ENCODE data around the gene COPB2.

GRCh38 chr3:139326707-139327106, 62.7 kb downstream of the COPB2 start:
- TF ChIP-seq, protein P1, sequence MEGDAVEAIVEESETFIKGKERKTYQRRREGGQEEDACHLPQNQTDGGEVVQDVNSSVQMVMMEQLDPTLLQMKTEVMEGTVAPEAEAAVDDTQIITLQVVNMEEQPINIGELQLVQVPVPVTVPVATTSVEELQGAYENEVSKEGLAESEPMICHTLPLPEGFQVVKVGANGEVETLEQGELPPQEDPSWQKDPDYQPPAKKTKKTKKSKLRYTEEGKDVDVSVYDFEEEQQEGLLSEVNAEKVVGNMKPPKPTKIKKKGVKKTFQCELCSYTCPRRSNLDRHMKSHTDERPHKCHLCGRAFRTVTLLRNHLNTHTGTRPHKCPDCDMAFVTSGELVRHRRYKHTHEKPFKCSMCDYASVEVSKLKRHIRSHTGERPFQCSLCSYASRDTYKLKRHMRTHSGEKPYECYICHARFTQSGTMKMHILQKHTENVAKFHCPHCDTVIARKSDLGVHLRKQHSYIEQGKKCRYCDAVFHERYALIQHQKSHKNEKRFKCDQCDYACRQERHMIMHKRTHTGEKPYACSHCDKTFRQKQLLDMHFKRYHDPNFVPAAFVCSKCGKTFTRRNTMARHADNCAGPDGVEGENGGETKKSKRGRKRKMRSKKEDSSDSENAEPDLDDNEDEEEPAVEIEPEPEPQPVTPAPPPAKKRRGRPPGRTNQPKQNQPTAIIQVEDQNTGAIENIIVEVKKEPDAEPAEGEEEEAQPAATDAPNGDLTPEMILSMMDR (IDR thresholded peaks at IDR 0.05; ENCODE audit: borderline replicate concordance, extremely low read depth, low read length, poor library complexity, severe bottlenecking), result no peak
- no peak for TF ChIP-seq EZH2 (IDR thresholded peaks at IDR 0.05; ENCODE audit: borderline replicate concordance, low read depth, low read length, severe bottlenecking)

Measured in DND-41 (cell line).